Inferior parietal cortex (tissue), 1 donor: ENCODE results near the gene PLCG2.
"Not testable (repeated sequence)": the region's sequence is repeated elsewhere in the genome, so short reads cannot be mapped to it uniquely, and the experiment has no call there.

ENCODE experiments used
- DNase-seq: peaks from one replicate; pipeline ENCODE4 v3.0.0-alpha.2; 2016; ENCODE audit errors: extremely low spot score

Gene PLCG2

DNA sequence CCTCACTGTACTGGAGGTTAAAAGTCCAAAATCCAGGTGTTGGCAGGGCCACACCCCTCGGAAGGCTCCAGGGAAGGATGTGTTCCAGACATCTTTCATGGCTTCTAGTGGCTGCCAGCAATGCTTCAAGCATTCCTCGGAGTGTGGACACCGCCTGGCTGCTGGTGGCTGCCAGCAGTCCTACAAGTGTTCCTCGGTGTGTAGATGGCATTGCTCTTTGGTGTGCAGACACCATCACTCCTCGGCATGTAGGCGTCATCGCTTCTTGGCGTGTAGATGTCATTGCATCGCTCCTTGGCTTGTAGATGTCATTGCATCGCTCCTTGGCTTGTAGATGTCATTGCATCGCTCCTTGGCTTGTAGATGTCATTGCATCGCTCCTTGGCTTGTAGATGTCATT, 98.4 kb downstream of the PLCG2 start:
- not testable (repeated sequence) for DNase-seq

DNA sequence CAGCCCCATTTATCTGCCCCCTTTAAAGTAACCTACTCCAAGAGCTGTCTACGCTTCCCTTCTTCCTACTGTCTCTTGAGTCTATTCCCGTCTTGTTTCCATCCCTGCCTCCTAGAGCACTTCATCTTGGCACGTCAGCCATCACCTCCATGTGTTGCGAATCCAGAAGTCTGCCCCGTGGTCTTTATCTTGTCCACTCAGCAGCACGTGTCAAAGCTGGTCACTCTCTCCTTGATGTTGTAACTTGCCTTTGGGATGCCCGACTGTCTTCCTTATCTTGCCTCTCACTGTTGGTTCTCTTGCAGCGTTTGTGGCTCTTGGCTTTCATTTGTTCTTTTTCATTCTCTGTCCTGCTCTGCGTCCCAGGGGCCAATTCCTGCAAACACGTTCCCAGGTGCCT, 99.4 kb downstream of the PLCG2 start:
- no peak for DNase-seq

DNA sequence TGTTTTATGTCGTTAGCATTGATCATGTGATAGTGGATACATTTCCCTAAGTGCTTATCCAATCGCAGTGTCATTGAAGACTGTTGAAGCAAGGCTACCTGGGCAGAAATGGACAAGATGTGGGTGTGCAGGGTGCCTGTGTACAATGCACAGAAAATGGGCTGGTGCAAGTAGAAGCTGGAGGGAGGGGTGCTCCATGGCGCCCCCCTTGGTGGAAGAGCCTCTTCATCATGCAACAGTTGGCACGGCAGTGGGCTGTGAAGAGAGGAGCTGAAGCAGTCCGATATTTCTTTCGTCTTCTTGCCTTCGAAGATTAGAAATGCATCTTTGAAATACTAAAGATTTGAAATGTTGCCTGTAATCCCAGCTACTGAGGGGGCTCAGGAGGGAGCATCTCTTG, 100.5 kb downstream of the PLCG2 start:
- DNase-seq = no peak

DNA sequence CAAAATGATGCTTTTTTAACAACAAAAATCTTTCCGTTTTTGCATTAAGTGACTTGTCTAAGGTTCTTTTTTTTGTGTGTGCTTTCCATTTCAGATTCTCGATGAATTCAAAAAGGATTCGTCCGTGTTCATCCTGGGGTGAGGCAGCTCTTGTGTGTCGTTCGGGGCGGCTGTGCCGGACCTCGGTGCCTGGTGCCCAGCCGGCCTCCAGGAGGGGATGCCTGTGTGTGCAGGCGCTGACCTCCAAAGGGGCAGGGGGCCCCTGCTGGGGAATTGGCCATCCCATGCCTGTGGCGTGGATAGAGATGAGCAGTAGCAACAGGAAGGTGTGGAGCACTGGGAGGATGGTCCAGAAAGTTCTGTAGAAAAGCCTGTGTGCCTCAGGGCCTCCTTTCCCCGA, 101.7 kb downstream of the PLCG2 start:
- no peak for DNase-seq

DNA sequence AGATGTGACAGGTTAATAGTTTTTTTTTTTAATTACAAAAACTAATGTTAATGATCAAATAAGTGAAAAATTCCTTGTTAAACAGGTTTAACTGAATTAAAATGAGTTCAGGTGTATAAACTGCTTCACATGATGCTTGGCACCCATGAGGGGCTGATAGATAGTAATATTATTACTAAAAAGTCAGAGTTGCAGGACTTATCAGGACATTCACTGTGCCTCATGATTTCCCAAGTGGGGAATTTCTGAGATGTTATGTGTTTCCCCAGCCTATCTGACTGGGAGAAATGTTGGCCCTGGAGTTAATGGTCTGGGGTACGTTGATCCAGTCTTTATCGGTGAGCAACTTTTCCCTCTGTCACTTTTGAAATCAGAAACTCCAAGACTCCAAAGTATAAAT, 102.1 kb downstream of the PLCG2 start:
- no peak for DNase-seq

DNA sequence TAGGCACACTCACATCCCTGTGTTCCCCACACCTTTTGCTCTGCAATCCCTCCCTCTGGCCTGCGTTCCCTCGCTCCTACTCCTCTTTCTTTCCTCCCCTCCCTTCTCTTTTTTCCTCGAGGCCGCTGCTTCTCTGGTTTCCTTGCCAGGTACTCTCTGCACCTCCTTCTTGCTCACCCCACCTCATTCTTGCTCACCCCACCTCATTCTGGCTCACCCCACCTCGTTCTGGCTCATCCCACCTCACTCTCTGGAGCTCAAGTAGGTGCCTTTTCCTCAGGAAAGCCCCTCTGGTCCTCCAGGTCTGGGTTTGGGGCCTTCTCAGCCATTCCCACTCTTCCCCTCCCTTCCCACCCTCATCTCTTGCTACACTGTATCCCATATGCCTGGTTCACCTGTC, 103.5 kb downstream of the PLCG2 start:
- DNase-seq = no peak

DNA sequence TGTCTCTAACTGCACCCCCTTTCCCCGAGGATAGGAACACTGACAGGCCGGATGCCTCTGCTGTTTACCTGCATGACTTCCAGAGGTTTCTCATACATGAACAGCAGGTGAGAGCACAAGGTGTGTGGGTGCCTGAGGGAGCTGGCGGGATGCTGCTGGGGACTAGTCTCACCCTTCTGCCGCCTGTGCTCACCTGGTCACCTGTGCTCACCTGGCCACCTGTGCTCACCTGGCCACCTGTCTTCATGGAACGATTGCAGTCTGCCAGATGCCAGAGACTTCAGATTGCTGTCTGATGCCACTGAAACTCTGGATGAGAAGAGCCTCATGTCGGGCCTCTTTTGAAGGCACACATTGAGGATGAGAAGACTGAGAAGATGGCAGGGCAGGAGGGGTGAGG, 104.1 kb downstream of the PLCG2 start:
- no peak for DNase-seq

DNA sequence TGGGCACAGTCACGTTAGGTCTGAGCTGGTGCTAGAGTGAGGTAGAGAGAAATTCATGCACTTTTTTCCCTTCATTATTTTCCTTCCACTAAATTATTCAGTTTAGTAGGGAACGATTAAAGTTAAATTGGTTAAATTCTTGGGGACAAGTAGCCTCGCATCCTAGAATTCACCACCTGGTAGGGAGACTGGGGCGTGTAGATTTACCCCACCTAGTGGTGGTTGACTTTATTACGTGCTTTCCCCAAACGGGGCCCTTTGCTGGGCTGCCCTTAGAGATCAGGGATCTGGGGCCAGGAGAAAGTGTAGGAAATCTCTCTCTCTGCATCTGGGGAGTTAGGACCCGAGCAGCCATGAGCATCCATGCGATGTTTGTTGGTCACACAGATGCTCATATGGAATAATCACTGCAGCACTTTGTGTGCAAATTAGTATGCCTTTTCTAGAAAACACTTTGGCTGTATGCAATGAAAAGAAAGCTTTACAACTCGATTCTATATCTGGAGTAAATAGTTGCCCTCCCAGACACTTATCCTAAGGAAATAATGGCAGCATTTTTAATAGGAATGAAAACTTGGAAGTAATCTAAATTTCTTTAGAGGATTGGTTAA, 107.0 kb downstream of the PLCG2 start:
- DNase-seq = no peak

DNA sequence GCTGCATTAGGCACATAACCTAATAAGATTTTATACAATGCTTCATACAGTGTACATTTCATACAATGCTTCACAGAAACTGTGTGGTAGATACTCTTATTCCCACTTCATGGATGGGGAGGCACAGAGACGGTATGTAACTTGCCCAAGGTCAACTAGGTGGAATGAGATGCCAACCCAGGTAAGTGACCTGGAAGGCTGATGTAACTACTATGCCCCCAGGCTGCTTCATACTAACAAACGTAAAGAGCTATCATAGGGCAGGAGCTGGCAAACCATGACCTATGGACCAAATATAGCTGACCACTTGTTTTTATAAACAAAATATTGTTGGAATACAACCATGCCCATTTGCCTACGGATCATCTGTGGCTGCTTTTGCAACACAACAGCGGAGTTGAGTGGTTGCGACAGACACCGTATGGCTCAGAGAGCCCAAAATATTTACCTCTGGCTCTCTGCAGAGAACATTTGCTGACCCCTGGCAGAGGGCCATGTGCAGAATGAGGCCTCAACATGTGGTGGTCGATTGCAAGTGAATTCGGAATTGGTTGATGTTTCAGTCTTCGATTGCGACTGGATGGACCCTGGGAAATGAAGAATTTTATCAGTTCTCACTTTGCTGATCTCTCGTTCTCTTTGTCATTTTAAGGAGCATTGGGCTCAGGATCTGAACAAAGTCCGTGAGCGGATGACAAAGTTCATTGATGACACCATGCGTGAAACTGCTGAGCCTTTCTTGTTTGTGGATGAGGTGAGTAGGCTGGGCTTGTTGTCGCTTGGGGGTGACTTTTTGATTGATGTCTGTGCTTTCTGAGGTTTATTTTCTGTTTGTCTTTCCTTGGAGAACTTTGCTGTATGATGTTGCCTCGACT, 109.7 kb downstream of the PLCG2 start:
- no peak for DNase-seq

DNA sequence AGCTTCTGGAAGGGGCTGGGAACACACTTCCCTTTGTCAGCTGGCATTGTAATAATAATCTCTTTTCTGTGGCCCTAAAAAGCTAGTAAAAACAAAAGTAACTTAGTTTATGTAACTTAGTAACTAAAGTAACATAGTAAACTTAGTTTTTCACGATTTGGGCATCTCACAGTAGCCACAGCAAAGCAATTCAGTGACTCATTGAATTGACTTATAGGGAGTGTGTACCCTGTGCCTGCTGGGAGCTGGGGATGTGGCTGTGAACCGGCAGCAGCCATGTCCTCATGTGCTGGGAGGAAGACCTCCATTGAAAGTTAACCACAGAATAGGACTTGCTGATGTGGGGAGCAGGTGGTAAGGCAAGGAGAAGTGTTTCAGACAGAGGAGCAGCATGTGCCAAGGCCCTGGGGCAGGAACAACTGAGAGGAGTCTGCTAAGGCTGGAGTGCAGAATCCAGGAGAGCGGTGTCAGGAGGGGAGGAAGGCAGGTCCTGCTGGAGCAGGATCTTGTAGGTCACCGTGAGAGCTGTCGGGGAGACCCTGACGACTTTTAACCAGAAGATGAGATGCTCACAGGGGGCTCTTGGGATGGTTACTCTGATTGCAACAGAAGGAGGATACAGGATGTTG, 112.8 kb downstream of the PLCG2 start:
- no peak for DNase-seq

DNA sequence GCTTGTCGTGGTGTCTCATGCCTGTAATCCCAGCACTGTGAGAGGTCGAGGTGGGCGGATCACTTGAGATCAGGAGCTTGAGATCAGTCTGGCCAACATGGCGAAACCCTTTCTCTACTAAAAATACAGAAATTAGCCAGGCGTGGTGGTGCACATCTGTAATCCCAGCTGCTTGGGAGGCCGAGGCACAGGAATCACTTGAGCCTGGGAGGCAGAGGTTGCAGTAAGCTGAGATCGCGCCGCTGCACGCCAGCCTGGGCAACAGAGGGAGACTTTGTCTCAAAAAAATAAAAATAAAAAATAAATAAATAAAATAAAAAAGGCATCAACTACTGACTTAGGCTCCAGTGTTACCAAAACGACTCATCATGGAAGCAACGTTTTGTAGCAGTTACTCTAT, 115.5 kb downstream of the PLCG2 start:
- DNase-seq = no peak

DNA sequence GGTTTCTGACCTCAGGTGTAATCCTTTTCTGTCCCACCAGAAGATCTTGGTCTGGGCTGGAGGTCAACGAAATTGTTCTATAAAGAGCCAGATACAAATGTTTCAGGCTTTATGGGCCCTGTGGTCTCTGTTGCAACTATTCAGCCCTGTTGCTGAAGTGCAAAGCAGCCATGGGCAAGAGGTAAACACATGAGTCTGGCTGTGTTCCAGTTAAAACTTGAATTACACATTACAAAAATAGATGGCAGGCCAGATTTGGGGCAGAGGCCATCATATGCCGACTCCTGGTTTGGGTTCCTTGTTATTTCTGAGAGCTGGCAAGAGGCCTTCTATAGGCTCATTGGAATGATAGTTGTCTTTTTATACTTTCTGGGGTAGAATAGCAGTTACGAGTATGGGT, 117.8 kb downstream of the PLCG2 start:
- no peak for DNase-seq

DNA sequence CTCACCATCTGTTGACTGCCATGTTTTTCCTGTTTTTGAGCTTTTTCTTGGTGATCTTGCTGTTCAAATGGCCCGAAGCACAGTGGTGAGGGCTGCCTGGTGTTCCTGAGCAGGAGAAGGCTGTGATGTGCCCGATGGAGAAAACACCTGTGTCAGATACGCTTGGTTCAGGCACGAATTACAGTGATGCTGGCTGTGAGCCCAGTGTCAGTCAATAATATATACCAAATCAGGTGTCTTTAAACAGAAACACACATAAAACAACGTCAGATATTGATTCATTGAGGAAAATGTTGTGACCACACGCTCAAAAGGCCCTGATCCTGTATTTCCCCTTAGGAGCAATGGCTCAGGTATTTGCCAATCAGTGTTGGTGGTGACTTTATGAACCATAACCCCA, 120.5 kb downstream of the PLCG2 start:
- DNase-seq = no peak

DNA sequence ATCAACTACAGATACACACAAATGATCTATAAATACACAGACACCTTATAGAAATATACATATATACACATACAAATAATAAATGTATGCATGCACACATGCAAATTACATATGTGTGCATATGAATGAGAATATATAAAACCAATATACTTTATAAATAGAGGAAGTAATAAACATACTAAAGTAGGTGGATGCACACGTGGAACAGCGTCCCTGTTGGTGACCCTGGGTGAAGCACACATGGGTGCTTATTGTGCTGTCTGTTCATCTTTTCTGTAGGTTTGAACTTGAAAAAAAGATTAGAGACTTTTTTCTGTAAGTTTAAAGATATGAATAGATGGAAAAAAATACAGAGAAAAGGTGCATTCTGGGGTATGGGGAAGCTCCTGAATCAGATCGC, 120.9 kb downstream of the PLCG2 start:
- no peak for DNase-seq

DNA sequence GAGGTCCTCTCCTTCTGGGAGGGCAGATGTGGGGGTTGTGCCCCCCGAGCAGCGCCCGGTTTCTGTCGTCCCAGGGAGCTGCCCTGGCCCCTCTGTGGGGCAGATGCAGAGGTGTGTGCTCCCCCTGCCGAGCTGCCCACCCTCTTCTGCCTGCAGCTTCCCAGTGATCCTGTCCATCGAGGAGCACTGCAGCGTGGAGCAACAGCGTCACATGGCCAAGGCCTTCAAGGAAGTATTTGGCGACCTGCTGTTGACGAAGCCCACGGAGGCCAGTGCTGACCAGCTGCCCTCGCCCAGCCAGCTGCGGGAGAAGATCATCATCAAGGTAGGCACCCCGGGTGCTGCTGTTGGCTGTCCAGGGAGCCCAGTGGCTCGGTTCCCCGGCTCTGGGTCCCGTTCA, 121.4 kb downstream of the PLCG2 start:
- DNase-seq = no peak

DNA sequence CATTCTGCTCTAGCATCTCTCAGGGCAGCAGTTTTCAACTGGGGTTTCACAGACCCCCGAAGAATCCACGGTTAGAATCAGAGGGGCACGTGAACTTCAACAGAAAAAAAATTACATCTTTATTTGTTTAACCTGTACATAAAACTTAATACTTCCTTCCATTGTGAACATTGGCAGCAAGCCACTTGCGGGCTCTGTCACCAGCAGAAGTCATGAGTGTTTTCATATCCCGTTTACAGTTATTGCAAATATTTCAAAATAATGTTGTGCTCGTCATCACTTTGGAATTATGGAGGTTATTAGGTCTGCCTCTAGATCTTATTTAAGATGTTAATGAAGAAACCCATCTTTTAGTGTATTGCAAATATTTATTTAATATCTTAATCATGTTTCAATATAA, 122.4 kb downstream of the PLCG2 start:
- DNase-seq = no peak

DNA sequence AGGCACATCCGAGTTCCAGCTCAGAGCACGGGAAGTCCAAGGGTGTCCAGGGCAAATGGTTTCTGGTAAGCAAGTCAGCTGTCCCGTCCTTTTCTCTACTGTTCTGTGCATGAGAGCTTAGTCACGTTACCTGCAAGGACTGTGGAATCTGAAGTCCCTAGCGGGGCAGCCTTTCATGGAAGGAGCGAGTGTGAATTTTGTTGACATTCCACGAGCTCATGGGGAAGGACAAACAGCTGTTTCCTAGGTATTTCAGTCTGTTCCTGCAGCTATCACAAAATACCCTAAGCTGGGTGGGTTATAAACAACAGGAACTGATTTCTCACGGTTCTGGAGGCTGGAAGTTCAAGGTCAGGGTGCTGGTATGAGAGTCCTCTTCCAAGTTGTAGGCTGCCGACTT, 122.9 kb downstream of the PLCG2 start:
- no peak for DNase-seq

DNA sequence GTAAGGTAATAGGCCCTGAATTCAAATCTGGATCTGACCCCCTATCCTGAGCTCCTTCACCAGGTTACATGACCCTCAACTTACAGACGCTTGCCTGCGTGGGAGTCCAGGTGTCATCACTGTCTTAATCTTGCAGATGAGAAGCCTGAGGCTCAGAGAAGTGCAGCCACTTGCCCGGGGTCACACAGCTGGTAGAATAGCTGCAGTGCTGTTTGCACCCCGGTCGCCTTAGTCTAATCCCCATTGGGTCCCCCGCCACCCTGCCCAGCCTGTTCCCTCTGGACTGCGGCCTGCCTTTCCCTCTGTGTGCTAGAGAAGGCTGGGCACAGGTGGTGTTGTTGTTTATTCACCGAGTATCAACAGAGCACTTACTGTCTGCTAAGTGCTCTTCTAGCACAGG, 125.2 kb downstream of the PLCG2 start:
- DNase-seq = no peak

DNA sequence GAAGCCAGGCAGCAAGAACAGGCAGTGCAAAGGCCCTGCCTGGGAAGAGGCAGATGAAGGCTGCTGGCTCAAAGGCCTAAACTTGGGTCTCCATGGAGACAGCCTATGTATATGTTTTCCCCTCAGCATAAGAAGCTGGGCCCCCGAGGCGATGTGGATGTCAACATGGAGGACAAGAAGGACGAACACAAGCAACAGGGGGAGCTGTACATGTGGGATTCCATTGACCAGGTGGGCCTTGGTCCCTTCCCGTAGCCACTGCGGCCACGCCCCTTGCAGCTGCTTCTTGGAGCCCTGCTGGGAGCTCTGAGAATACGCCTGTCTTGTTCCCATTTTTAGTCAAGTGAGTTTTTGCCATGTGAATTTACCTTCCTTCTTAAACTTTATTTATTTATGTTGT, 126.2 kb downstream of the PLCG2 start:
- DNase-seq = no peak

DNA sequence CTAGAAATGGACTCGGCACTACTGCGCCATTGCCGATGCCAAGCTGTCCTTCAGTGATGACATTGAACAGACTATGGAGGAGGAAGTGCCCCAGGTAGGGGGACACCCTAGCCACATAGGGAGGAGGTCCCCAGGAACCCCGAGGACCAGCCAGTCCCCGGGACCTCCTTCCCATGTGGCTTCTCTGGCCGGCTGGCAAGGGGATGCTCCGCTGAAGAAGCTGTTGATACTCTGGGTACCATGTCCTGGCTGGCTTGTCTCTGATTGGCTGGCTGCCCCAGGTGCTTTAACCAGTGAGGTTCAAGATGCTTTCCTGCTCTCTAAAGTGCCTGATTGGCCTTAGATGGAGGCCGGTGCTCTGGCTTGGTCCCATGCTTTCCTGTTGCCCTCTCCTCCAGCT, 128.6 kb downstream of the PLCG2 start:
- no peak for DNase-seq

DNA sequence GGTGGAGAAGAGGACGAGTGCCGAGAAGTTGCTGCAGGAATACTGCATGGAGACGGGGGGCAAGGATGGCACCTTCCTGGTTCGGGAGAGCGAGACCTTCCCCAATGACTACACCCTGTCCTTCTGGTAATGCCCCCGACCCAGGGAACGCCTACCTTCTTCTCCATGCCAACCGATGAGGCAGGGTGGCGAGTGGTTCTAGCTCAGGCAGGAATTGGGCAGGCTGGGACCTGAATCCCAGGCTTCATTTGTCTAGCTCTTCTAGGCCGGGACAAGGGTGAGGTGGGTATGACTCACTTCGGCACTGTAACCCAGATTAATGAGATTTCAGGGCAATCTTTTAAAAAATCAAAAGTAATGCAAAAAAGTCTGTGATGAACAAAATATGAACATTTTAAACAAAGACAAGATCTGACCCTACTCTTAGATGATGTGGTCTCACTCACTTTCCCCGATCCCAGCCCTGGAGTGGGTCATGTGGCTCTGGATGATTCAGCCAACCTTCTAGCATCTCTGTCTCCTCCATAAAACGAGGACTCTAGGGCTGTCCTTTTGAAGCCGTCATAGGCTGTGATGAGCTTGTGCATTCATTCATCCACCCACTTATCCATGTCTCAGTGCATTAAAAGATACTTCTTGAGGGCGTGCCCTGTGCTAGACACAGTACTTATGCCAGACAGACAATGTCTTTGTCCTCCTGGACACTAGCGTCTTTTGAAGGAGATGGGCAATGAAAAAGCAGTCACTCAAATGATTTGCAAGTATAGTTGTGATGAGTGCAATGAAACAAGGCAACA, 129.6 kb downstream of the PLCG2 start:
- no peak for DNase-seq

DNA sequence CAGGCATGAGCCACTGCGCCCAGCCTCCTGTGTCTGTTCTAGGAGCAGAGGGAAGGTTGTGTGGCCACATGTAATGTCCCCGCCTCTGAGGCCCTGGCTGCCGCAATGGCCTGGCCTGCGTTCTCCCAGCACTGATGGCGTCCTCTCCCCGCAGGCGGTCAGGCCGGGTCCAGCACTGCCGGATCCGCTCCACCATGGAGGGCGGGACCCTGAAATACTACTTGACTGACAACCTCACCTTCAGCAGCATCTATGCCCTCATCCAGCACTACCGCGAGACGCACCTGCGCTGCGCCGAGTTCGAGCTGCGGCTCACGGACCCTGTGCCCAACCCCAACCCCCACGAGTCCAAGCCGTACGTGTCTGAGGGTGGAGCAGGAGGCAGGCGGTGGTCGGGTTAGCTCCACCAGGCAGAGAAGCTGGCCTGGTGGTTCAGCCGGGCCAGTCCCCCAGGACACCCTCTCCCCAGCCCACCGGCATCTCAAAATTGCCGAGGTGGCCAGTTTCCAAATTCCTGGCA, 131.3 kb downstream of the PLCG2 start:
- DNase-seq = no peak
